ENCODE results near the gene GBA2.

- TF ChIP-seq CTCF (IDR thresholded peaks at IDR 0.05) (no peak), POLR2A (IDR thresholded peaks at IDR 0.05) (no peak), POLR2AphosphoS5 (IDR thresholded peaks at IDR 0.05) (no peak)
Observed at GRCh38 chr9:35738186-35738585, 10.8 kb downstream of the GBA2 start.
